Measurements from ENCODE around the gene AASS.
"Not testable (repeated sequence)": the region's sequence is repeated elsewhere in the genome, so short reads cannot be mapped to it uniquely, and the experiment has no call there.

The AASS gene

DNA sequence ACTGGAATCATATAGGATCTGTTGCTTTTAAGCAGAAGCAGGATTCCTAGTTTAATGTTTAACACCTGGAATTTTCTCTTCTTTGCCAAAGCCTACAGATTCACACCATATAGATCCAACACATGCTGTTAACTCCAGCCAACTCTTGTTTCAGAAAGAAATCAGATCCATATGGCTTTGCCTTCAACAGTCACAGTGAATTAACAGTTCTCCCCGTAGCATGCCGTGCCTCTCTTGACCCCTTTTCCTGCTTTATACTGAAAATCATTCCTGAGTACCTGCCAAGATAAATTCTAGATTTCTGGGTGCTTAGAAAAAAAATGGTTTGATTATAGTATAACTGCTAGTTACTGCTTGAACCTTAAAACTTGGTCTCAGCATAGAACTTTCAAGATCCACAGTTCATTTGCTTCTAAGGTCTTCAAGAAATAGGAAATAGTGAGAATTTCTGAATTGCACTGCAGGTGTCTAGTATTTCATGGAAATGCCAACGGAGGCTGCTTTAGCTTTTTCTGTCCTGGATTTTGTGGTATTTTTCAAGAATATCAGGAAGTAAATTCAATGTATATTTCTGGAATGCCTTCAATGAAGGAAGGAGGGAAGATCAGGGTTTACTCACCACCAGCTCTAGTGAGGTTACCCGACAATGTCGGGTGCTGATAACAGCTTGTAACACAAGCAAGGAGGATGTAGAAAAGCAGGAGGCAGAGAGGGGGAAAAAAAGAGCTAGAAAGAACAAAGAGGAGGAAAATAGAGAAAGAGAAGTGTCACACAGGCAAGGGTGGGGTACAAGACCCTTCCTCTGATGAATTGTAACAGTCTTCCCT is 6.6 kb downstream of the AASS start:
- Mint-ChIP-seq H3K4me3 (no peak overlapping the region), H3K27ac (no peak overlapping the region)
- DNase-seq (ENCODE audit: low spot score) = no peak

DNA sequence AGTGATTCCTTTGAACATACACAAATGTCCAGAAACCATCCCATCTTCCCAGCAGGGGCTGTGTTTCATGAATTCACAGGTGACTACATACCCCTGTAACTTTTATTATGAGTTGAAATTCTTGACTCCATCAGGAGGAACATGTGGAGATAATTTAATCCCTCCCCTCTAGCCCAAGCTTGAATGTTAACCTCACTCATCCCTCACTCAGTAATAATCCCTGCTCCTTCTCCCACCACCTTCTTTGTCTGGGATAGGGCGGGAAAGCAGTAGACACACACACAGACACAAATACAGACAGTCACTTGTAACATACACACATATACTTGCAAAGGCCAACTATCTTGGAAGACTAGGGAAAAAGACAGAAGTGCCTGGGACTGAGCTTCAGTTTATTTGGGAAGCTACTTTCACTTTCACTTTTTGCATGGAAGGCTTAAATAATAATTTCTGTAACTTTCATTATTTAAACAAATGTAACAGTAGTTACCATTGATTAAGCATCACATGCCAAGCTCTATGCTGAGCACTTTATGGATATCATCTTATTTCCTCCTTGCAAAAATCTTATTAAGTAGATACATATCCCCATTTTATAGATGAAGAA is 7.3 kb downstream of the AASS start:
- no peaks in the 10 kb centered on the region for H3K9me3 Mint-ChIP-seq
- peaks cover 20% of the 10 kb centered on the region for H3K27me3 Mint-ChIP-seq (ENCODE audit: low read depth)
- DNase-seq (ENCODE audit: low spot score) = no peak
- H3K27ac Mint-ChIP-seq = no peak overlapping the region
- H3K4me3 Mint-ChIP-seq = no peak overlapping the region
- peaks cover 2% of the 10 kb centered on the region for H3K4me1 Mint-ChIP-seq (ENCODE audit: low read depth)
- H3K36me3 Mint-ChIP-seq (ENCODE audit: low read depth) = no peaks in the 10 kb centered on the region

More for the DNA sequence above, 6.6 kb downstream of the AASS start:
- Mint-ChIP-seq H3K36me3 (ENCODE audit: low read depth) (no peaks in the 10 kb centered on the region), H3K9me3 (no peaks in the 10 kb centered on the region), H3K4me1 (ENCODE audit: low read depth) (peaks cover 2% of the 10 kb centered on the region), H3K27me3 (ENCODE audit: low read depth) (peaks cover 26% of the 10 kb centered on the region)

GRCh38 chr7:122136078-122136477 is 8.0 kb downstream of the AASS start:
- H3K4me1 Mint-ChIP-seq (ENCODE audit: low read depth) = peaks cover 2% of the 10 kb centered on the region
- H3K27ac Mint-ChIP-seq = no peak overlapping the region
- H3K9me3 Mint-ChIP-seq = no peaks in the 10 kb centered on the region
- no peaks in the 10 kb centered on the region for H3K36me3 Mint-ChIP-seq (ENCODE audit: low read depth)
- H3K4me3 Mint-ChIP-seq = no peak overlapping the region
- H3K27me3 Mint-ChIP-seq (ENCODE audit: low read depth) = peaks cover 14% of the 10 kb centered on the region
- DNase-seq (ENCODE audit: low spot score) = no peak

- Mint-ChIP-seq H3K36me3 (ENCODE audit: low read depth) (no peaks in the 10 kb centered on the region), H3K27ac (no peak overlapping the region), H3K9me3 (no peaks in the 10 kb centered on the region), H3K4me3 (no peak overlapping the region), H3K4me1 (ENCODE audit: low read depth) (peaks cover 2% of the 10 kb centered on the region), H3K27me3 (ENCODE audit: low read depth) (peaks cover 14% of the 10 kb centered on the region)
- no peak for DNase-seq (ENCODE audit: low spot score)
Observed at GRCh38 chr7:122135275-122135674, 8.8 kb downstream of the AASS start.

DNA sequence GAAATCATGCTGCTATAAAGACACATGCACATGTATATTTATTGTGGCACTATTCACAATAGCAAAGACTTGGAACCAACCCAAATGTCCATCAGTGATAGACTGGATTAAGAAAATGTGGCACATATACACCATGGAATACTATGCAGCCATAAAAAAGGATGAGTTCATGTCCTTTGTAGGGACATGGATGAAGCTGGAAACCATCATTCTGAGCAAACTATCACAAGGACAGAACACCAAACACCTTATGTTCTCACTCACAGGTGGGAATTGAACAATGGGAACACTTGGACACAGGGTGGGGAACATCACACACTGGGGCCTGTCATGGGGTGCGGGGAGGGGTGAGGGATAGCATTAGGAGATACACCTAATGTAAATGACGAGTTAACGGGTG is 9.3 kb downstream of the AASS start:
- H3K9me3 Mint-ChIP-seq; H3K27ac Mint-ChIP-seq; DNase-seq (ENCODE audit: low spot score); H3K36me3 Mint-ChIP-seq (ENCODE audit: low read depth); H3K4me3 Mint-ChIP-seq; H3K4me1 Mint-ChIP-seq (ENCODE audit: low read depth): not testable (repeated sequence)
- peaks cover 14% of the 10 kb centered on the region for H3K27me3 Mint-ChIP-seq (ENCODE audit: low read depth)

- no peak for DNase-seq (ENCODE audit: low spot score)
- Mint-ChIP-seq H3K9me3 (no peaks in the 10 kb centered on the region), H3K27me3 (ENCODE audit: low read depth) (peaks cover 13% of the 10 kb centered on the region), H3K27ac (no peak overlapping the region), H3K4me1 (ENCODE audit: low read depth) (peaks cover 2% of the 10 kb centered on the region), H3K36me3 (ENCODE audit: low read depth) (no peaks in the 10 kb centered on the region), H3K4me3 (no peak overlapping the region)
Observed at GRCh38 chr7:122133477-122133876, 10.6 kb downstream of the AASS start.

GRCh38 chr7:122132341-122132740 is 11.7 kb downstream of the AASS start:
- H3K9me3 Mint-ChIP-seq = no peaks in the 10 kb centered on the region
- H3K4me3 Mint-ChIP-seq = no peak overlapping the region
- H3K27ac Mint-ChIP-seq = no peak overlapping the region
- H3K36me3 Mint-ChIP-seq (ENCODE audit: low read depth) = no peaks in the 10 kb centered on the region
- DNase-seq (ENCODE audit: low spot score) = no peak
- peaks cover 2% of the 10 kb centered on the region for H3K4me1 Mint-ChIP-seq (ENCODE audit: low read depth)
- peaks cover 6% of the 10 kb centered on the region for H3K27me3 Mint-ChIP-seq (ENCODE audit: low read depth)

GRCh38 chr7:122123746-122124145 is 20.3 kb downstream of the AASS start:
- Mint-ChIP-seq H3K4me1 (ENCODE audit: low read depth) (no peaks in the 10 kb centered on the region), H3K27me3 (ENCODE audit: low read depth) (no peaks in the 10 kb centered on the region), H3K27ac (no peak overlapping the region), H3K36me3 (ENCODE audit: low read depth) (no peaks in the 10 kb centered on the region), H3K4me3 (no peak overlapping the region), H3K9me3 (no peaks in the 10 kb centered on the region)
- DNase-seq (ENCODE audit: low spot score) = no peak

DNA sequence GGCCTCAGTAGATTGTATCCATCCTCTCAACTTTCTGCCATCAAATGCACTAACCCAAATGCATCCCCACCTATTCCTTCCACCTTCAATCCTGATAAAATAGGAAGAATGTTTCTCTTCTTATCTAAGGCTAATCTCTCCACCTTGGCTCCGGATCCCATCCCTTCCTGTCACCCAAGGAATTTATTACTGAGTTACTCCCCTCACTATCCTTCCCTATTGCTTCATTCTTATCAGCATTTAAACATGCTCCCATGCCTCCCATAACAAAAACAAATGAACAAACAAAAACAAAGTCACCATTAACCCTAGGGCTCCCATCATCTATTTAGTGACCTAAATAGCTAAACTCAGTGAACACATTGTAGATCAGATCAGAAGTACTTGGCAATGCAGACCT is 25.3 kb downstream of the AASS start:
- Mint-ChIP-seq H3K36me3 (ENCODE audit: low read depth) (no peaks in the 10 kb centered on the region), H3K27me3 (ENCODE audit: low read depth) (no peaks in the 10 kb centered on the region), H3K27ac (no peak overlapping the region), H3K9me3 (no peaks in the 10 kb centered on the region), H3K4me1 (ENCODE audit: low read depth) (no peaks in the 10 kb centered on the region), H3K4me3 (no peak overlapping the region)
- no peak for DNase-seq (ENCODE audit: low spot score)

DNA sequence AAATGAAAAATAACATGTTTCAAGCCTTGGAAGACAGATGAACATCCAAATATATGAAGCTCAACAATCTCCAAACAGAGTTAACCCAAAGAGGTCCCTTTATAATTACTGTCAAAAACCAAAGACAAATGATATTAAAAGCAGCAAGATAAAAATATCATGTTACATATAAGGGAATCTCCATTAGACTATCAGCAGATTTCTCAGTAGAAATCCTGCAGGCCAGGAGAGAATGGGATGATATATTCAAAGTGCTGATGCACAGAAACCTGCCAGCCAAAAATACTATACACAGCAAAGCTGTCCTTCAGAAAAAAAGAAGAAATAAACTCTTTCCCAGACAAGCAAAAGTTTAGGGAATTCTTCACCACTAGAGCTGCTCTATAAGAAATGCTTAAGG is 41.0 kb downstream of the AASS start:
- Mint-ChIP-seq H3K4me1 (ENCODE audit: low read depth) (no peaks in the 10 kb centered on the region), H3K4me3 (no peak overlapping the region), H3K27ac (no peak overlapping the region), H3K36me3 (ENCODE audit: low read depth) (no peaks in the 10 kb centered on the region), H3K27me3 (ENCODE audit: low read depth) (no peaks in the 10 kb centered on the region), H3K9me3 (peaks cover 17% of the 10 kb centered on the region)
- DNase-seq (ENCODE audit: low spot score) = no peak

- Mint-ChIP-seq H3K4me3 (no peak overlapping the region), H3K27me3 (ENCODE audit: low read depth) (no peaks in the 10 kb centered on the region), H3K36me3 (ENCODE audit: low read depth) (no peaks in the 10 kb centered on the region), H3K4me1 (ENCODE audit: low read depth) (no peaks in the 10 kb centered on the region), H3K27ac (no peak overlapping the region), H3K9me3 (peaks cover 5% of the 10 kb centered on the region)
- no peak for DNase-seq (ENCODE audit: low spot score)
Observed at GRCh38 chr7:122100021-122100420, 44.0 kb downstream of the AASS start.

GRCh38 chr7:122095642-122096041 is 48.4 kb downstream of the AASS start:
- no peak for DNase-seq (ENCODE audit: low spot score)
- Mint-ChIP-seq H3K27ac (no peak overlapping the region), H3K27me3 (ENCODE audit: low read depth) (no peaks in the 10 kb centered on the region), H3K9me3 (no peaks in the 10 kb centered on the region), H3K4me3 (no peak overlapping the region), H3K36me3 (ENCODE audit: low read depth) (no peaks in the 10 kb centered on the region), H3K4me1 (ENCODE audit: low read depth) (no peaks in the 10 kb centered on the region)

DNA sequence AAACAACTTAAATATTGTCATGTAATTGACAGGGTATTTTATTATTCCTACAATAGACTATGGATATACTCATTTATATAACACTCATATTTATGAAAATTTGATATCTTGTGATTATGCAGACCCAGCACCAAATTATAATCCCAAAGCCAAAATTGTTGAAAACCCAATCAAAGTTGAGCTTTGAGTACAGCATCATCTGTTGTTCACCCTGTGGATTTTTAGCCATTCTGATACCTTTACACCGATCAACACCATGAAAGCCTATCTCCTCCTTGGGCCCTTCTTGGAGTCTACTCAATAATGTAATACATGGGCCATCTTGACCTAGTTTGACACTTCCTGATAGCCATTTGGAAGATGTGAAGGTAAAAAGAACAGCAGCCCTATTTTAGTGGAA is 49.5 kb downstream of the AASS start:
- H3K27ac Mint-ChIP-seq = no peak overlapping the region
- H3K9me3 Mint-ChIP-seq = no peaks in the 10 kb centered on the region
- no peak overlapping the region for H3K4me3 Mint-ChIP-seq
- H3K4me1 Mint-ChIP-seq (ENCODE audit: low read depth) = no peaks in the 10 kb centered on the region
- H3K27me3 Mint-ChIP-seq (ENCODE audit: low read depth) = no peaks in the 10 kb centered on the region
- DNase-seq (ENCODE audit: low spot score) = no peak
- no peaks in the 10 kb centered on the region for H3K36me3 Mint-ChIP-seq (ENCODE audit: low read depth)

GRCh38 chr7:122092964-122093797 is 50.9 kb downstream of the AASS start:
- no peaks in the 10 kb centered on the region for H3K4me1 Mint-ChIP-seq (ENCODE audit: low read depth)
- no peak overlapping the region for H3K27ac Mint-ChIP-seq
- H3K4me3 Mint-ChIP-seq = no peak overlapping the region
- H3K27me3 Mint-ChIP-seq (ENCODE audit: low read depth) = no peaks in the 10 kb centered on the region
- peak; percentile 33 for DNase-seq (ENCODE audit: low spot score)
- H3K9me3 Mint-ChIP-seq = no peaks in the 10 kb centered on the region
- H3K36me3 Mint-ChIP-seq (ENCODE audit: low read depth) = no peaks in the 10 kb centered on the region
